Daoy (cell line): Measurements from ENCODE around the gene ADI1. TPM values are rescaled to one million over a fixed set of nuclear protein-coding genes. Genes with fewer than 3 reads are reported as not detected.
"Not testable (repeated sequence)": the region's sequence is repeated elsewhere in the genome, so short reads cannot be mapped to it uniquely, and the experiment has no call there.

Experiments used
- DNase-seq: peaks from one replicate; pipeline ENCODE4 v3.0.0-alpha.2; 2015; ENCODE audit warnings: low read depth
- total RNA-seq: library from RNA; depleted of rRNA; stranded (reverse); fragments of >200 nt; shearing (Covaris generic); gene quantifications from 2 replicates; pipeline ENCODE4 v1.2.3, GENCODE V29; 2014

Gene ADI1
- total RNA-seq, 1 experiment from 2014 or later: 62.3 TPM

DNA sequence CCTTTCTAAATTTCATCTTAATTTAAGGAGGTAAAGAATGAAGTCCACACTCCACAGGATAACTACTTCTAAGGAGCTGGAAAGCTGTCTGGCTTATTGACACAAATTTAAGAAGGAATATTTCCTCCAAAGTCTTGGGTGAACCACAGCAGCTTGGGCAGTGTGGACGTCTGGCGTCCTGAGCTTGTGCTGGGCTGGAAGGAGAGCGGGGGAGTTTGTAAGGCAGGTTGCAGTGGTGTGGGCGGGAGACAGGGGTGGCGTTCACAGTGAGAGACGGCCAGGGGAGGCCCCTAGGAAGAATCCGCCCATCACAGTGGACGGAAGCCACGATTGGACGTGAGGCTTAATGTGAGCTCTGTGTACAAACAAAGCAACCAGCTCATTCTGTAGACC lies 25.7 kb downstream of the ADI1 start:
- DNase-seq: peak; percentile 81

DNA sequence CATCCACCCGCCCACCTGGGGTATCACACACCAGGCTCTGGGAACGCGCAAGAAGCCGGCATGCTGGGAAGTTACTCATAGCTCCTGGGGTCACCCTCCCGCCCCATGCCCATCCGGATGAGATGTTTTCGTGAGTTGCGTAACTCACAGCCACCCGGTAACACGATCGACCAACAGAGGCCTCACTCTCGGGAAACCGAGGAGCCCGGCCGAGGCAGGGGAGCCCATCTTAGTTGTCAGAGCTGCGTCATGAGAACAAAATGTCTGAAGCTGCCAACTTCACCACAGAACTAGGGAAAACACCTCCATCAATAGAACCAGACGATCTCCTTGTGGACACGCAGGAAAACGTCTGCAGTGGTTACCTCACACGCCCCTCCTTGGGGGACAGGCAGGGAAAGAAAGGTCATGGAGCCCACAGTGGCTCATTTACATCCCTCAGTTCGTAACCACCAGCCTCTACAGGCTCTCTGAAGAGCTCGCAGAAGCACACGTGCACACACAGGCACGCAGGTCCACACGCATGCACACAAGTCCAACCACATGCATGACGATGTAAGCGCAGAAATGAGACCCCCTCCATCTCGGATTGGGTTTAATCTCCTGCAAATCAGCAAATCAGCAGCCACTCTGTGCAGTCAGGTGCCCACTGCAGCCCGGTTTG lies 26.2 kb downstream of the ADI1 start:
- DNase-seq: peak; percentile 87

DNA sequence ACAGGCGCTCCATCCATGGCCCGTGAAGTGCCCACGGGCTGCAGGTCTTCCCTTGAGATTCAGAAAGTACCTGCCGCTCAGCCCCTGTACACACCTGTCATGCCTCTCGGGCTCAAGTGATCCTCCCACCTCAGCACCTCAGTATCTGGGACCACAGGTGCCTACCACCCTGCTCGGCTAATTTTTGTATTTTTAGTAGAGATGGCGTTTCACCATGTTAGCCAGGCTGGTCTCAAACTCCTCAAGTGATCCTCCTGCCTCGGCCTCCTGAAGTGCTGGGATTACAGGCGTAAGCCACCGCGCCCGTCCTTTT lies 26.9 kb downstream of the ADI1 start:
- DNase-seq: not testable (repeated sequence)

DNA sequence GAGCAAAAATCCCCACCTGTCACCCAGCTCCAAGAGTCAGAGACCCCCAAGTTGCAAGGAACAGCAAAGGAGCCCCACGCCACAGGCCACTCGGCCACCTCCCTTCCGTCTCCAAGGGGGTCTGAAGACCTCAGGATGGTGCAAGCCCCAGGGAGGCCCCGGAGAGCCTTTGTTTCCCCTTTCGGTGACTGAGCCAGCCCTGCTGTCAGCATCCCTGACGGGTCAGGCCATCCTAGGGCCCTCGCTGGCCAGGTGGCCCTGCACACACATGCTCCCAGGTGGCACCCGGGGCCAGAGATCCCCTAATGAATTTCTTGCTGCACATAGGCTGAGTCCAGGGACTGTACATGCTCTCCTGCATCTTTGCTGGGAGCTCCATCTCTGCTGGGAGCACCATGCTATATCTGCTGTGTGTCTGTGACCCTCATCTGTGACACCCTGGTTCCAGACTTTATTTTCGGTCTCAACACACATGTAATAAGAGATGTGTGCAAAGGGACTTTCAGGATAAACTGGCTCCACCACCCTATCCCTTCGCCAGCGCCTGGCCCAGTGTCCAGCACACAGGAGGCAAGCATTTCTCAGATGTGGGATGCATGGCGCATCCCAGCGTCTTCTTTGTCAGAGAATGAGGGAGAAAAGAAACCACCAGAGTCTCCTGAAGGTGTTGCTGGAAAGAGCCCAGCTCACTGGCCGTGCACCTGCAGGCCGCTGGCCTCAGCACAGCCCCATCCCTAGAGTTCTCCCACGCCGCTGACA lies 27.4 kb downstream of the ADI1 start:
- DNase-seq: no peak

- no peak for DNase-seq
These were observed 28.0 kb downstream of the ADI1 start for GRCh38 chr2:3491306-3491705.

DNA sequence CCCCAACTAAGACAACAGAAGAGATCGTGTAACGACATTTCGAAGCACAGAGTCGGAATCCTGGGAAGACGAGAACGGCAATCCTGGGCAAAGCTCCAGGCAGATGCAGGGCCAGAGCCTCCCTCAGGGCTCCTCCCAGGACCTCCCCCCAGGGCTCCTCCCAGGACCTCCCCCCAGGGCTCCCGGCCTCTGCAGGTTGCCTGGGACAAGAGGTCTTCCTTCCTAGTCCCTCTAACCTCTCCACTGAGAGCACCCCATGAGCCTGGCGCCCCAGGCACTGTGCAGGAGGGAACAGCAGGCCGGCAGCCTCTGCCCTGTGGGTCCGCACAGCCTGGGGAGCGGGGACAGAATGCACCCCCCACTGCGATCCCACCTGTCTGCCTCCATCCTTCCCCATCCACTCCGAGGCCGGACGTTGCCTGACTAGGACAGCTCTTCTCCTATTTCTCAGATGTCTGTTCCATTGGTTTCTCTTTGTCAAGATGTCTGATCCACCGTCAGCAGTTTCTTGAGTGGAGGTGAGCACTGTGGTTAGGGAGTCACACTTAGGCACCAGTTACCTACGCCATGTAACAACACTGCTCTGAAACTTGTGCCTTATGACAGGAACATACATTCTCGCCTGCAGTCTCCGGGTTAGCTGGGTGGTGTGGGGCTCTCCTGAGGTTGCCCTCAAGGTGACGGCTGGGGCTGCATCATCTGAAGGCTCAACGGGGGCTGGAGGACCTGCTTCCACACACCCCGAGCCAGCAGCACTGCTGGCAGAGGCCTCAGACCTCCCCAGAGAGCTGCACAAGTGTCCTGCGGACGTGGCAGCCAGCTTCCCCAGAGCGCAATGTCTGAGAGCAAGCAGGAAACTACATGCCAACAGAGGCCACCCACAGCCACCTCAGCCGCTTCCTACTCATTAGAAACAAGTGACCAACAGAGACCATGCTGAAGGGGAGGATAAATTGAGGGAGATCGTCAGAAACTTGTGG lies 28.9 kb downstream of the ADI1 start:
- DNase-seq: no peak

DNA sequence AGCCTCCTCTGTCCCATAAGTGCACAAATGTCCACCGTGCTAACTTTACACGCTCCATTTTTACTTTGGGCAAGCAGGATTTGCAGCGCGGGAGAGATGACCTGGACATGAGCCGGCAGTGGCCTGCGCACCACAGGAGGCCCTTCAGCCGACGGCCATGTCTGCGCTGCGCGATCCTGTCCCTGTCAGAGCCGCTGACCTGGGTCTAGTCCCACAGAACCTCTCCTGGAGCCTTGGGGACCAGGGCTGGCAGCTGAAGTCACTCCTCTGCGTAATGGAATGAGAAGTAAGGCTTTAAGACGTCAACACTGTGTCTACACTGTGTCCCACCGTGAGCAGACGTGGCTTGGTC lies 29.6 kb downstream of the ADI1 start:
- no peak for DNase-seq

DNA sequence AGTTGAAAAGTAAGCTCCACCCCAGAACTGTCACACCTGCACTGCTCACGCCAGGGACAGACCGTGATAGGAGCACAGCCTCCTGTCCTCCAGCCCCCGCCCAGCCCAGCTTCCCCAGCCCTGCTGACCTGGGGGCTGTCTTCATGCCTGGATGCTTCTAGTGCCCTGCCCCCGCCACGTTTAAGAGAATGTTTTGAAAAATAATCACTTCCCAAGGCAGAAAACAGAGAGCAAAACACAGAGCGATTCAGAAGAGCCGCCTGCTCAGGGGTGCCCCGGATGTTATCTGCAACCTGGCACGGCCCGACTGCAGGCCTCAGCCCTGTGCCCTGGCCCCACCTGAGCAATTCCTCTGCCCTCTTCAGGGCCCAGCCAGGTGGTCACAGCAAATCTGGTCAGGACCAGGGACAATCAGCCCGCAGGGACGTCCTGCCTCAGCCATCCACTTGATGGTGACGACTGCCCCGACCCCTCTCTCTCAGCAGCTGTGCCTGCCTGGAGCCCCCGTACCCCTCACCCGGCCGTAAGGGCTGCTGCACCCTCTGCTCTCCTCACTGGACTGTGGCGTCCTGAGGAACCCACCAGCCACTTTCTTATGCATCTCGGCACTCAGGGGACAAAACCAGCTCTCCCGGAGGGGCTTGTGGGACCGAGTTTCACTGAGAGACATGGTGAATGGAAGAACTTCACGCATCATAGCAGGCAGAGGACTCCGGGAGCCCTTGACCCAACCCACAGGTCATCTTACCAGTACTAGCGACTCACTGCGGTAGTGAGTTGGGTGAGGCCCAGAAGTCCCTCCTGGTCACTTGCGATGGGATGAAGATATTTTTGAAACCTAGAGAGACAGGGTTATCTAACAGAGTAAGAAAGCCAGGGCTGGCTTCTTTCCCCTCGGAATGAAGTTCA lies 30.2 kb downstream of the ADI1 start:
- DNase-seq: no peak

GRCh38 chr2:3488061-3488531 lies 31.2 kb downstream of the ADI1 start:
- no peak for DNase-seq

DNA sequence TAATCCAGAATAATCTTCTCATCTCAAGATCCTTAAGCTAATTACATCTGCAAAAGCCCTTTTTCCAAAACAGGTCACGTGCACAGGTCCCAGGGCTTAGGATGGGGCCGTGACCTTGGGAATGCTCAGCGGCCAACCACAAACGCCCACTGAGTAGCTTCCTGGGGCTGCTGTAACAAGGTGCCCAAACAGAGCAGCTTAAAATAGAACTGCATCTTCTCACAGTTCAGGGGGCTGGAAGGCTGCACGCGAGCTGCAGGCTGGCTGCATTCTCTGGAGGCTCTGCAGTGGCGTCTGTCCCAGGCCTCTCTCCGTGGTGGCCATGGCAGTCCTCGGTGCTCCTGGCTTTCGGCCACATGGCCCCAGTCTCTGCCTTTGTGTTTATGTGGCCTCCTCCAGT lies 31.9 kb downstream of the ADI1 start:
- no peak for DNase-seq

- no peak for DNase-seq
These were observed 32.3 kb downstream of the ADI1 start for GRCh38 chr2:3487028-3487425.

GRCh38 chr2:3486047-3487027 lies 33.0 kb downstream of the ADI1 start:
- DNase-seq: no peak

GRCh38 chr2:3485166-3485565 lies 34.2 kb downstream of the ADI1 start:
- no peak for DNase-seq

GRCh38 chr2:3483986-3484960 lies 35.1 kb downstream of the ADI1 start:
- no peak for DNase-seq

DNA sequence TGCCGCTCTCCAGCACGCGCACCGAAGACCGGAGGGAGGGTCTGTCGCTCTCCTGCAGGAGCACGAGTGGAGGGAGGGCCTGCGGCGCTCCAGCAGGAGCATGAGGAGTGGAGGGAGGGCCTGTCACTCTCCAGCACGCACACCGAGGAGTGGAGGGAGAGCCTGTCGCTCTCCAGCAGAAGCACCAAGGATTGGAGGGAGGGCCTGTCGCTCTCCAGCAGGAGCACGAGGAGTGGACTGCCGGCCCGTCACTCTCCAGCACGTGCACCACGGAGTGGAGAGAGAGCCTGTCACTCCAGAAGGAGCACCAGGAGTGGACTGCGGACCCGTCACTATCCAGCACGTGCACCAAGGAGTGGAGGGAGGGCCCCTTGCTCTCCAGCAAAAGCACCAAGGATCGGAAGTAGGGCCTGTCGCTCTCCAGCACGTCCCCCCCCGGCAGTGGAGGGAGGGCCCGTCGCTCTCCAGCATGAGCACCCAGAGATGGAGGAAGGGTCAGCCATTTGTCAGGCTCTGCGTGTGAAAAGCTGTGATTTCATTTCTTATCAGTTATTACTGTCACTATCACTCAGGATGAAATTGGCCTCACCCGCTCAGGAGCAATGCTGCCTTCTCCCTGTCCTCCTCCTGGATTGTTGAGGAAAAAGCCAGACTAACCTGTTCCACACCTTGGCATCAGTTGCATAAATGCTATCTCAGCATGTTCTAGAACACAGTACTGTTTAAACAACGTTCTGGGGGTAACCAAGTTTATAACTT lies 35.9 kb downstream of the ADI1 start:
- no peak for DNase-seq

GRCh38 chr2:3482363-3482821 lies 36.9 kb downstream of the ADI1 start:
- DNase-seq: no peak

- DNase-seq: no peak
These were observed 37.5 kb downstream of the ADI1 start for GRCh38 chr2:3481736-3482362.

DNA sequence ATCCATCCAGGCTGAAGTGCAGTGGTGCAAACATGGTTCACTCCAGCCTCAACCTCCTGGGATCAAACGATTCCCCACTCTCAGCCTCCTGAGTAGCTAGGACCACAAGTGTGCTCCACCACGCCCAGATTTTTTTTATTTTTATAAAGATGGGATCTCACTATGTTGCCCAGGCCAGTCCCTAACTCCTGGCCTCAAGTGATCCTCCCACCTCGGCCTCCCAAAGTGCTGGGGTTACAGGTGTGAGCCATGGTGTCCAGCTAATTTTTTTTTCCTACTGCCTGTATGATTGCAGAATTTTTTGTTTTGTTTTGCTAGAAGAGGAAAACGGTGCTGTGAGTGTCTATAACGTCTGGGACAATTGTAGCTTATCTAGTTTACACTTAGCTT lies 38.3 kb downstream of the ADI1 start:
- no peak for DNase-seq
